Measurements from ENCODE around the gene RTRAF.

RTRAF gene

GRCh38 chr14:51972566-51972965 lies 16.8 kb upstream of the RTRAF start:
- TF ChIP-seq CTCF (IDR thresholded peaks at IDR 0.05) (no peak), ZFX (IDR thresholded peaks at IDR 0.05; ENCODE audit: borderline replicate concordance) (no peak)
- H3K27ac ChIP-seq = no peak overlapping the region

GRCh38 chr14:51977075-51977474 lies 12.3 kb upstream of the RTRAF start:
- no peak overlapping the region for H3K27ac ChIP-seq
- no peak for TF ChIP-seq ZFX (IDR thresholded peaks at IDR 0.05; ENCODE audit: borderline replicate concordance)
- TF ChIP-seq CTCF (IDR thresholded peaks at IDR 0.05) = no peak

- TF ChIP-seq CTCF (IDR thresholded peaks at IDR 0.05) (no peak), ZFX (IDR thresholded peaks at IDR 0.05; ENCODE audit: borderline replicate concordance) (no peak)
- H3K27ac ChIP-seq = no peak overlapping the region
Measured at GRCh38 chr14:51978681-51979085, 10.7 kb upstream of the RTRAF start.

- H3K27ac ChIP-seq = no peak overlapping the region
- TF ChIP-seq CTCF (IDR thresholded peaks at IDR 0.05) = peak; percentile 88
- TF ChIP-seq ZFX (IDR thresholded peaks at IDR 0.05; ENCODE audit: borderline replicate concordance) = no peak
Measured at GRCh38 chr14:51979088-51979709, 10.1 kb upstream of the RTRAF start.

GRCh38 chr14:51981218-51981854 lies 8.0 kb upstream of the RTRAF start:
- H3K27ac ChIP-seq = no peak overlapping the region
- TF ChIP-seq CTCF (IDR thresholded peaks at IDR 0.05) (no peak), ZFX (IDR thresholded peaks at IDR 0.05; ENCODE audit: borderline replicate concordance) (no peak)

- no peak overlapping the region; the same call in 1 of the 2 replicates for H3K27ac ChIP-seq
- TF ChIP-seq ZFX (IDR thresholded peaks at IDR 0.05; ENCODE audit: borderline replicate concordance) (no peak), CTCF (IDR thresholded peaks at IDR 0.05) (no peak)
Measured at GRCh38 chr14:51988221-51988620, 1.1 kb upstream of the RTRAF start.

GRCh38 chr14:51990488-51990887 lies 1.1 kb downstream of the RTRAF start:
- no peak overlapping the region for H3K27ac ChIP-seq
- TF ChIP-seq CTCF (IDR thresholded peaks at IDR 0.05) = no peak
- no peak for TF ChIP-seq ZFX (IDR thresholded peaks at IDR 0.05; ENCODE audit: borderline replicate concordance)
